Nephron (organoid): Measurements from ENCODE around the gene CHD1.

Source experiments
- H3K27ac Mint-ChIP-seq, 3 experiments: 2 replicates each; pipeline ENCODE4 v1.8.0; 2020; ENCODE audit warnings: mixed read lengths in 3 of 3, mild to moderate bottlenecking in 2 of 3, moderate library complexity in 1 of 3
- H3K27me3 Mint-ChIP-seq: 2 replicates; pipeline ENCODE4 v1.8.0; 2021; ENCODE audit warnings: low read depth, mild to moderate bottlenecking, moderate library complexity, mixed read lengths
- H3K36me3 Mint-ChIP-seq: 2 replicates; pipeline ENCODE4 v1.8.0; 2020; ENCODE audit warnings: low read depth, mixed read lengths
- H3K4me1 Mint-ChIP-seq: 2 replicates; pipeline ENCODE4 v1.8.0; 2020; ENCODE audit warnings: mixed read lengths
- H3K4me3 Mint-ChIP-seq, 3 experiments: 2 replicates each; pipeline ENCODE4 v1.8.0; 2020; ENCODE audit warnings: mild to moderate bottlenecking in 3 of 3, mixed read lengths in 3 of 3, moderate library complexity in 2 of 3
- H3K9me3 Mint-ChIP-seq: 2 replicates; pipeline ENCODE4 v1.8.0; 2020; ENCODE audit warnings: mixed read lengths
- TF ChIP-seq, protein P1 (sequence below), 3 experiments: fragments of 200-600 bp; sonication (generic); IDR thresholded peaks; one replicate each; pipeline ENCODE4 v1.5.0; 2021; ENCODE audit warnings: antibody characterized with exemption in 3 of 3; ENCODE audit not compliant: unreplicated experiment in 3 of 3

CHD1 gene

GRCh38 chr5:98928873-98929709, at the start of gene CHD1:
Gene CHD1 (minus strand): TSS chr5:98929007. CDS start chr5:98926386, 2,621 bp downstream.
- Mint-ChIP-seq H3K4me1 (peaks cover 21% of the 10 kb centered on the region), H3K4me3 (peak within 1 kb of the TSS; percentile 95 to 99 (median 95)), H3K27ac (peak within 1 kb of the TSS; percentile 99 to 100 (median 100)), H3K36me3 (peaks cover 20% of the 10 kb centered on the region), H3K9me3 (no peaks in the 10 kb centered on the region), H3K27me3 (no peaks in the 10 kb centered on the region)
- TF ChIP-seq, protein P1, sequence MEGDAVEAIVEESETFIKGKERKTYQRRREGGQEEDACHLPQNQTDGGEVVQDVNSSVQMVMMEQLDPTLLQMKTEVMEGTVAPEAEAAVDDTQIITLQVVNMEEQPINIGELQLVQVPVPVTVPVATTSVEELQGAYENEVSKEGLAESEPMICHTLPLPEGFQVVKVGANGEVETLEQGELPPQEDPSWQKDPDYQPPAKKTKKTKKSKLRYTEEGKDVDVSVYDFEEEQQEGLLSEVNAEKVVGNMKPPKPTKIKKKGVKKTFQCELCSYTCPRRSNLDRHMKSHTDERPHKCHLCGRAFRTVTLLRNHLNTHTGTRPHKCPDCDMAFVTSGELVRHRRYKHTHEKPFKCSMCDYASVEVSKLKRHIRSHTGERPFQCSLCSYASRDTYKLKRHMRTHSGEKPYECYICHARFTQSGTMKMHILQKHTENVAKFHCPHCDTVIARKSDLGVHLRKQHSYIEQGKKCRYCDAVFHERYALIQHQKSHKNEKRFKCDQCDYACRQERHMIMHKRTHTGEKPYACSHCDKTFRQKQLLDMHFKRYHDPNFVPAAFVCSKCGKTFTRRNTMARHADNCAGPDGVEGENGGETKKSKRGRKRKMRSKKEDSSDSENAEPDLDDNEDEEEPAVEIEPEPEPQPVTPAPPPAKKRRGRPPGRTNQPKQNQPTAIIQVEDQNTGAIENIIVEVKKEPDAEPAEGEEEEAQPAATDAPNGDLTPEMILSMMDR (IDR thresholded peaks at IDR 0.05; ENCODE audit: unreplicated experiment in 3 of 3) = no peak

- Mint-ChIP-seq H3K4me1 (no peaks in the 10 kb centered on the region), H3K4me3 (no peak overlapping the region), H3K9me3 (no peaks in the 10 kb centered on the region), H3K36me3 (no peaks in the 10 kb centered on the region), H3K27me3 (no peaks in the 10 kb centered on the region), H3K27ac (no peak overlapping the region)
- TF ChIP-seq, protein P1 (IDR thresholded peaks at IDR 0.05; ENCODE audit: unreplicated experiment in 3 of 3) = no peak
Observed at GRCh38 chr5:98978528-98978927, 49.7 kb upstream of the CHD1 start.

DNA sequence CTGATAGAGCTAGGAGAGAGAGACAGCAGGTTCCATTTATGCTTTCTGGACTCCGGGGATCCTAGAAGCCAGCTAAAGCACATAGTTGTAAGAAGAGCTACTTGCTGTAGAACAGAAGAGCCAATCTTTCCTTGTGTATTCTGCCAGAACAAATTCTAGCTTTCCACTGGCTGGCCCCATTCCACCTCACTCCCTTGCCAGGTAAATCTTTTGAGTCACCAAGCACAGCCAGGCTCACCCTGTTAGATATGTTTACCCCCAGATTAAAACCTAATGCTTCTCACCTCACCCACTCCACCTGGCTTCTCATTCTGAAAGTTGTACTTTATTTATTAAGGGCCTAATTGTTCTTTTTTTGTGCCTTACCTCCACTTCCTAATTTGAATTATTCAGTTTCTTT, 48.9 kb upstream of the CHD1 start:
- H3K4me3 Mint-ChIP-seq = no peak overlapping the region
- H3K27me3 Mint-ChIP-seq = no peaks in the 10 kb centered on the region
- H3K36me3 Mint-ChIP-seq = no peaks in the 10 kb centered on the region
- H3K4me1 Mint-ChIP-seq = no peaks in the 10 kb centered on the region
- H3K27ac Mint-ChIP-seq = no peak overlapping the region
- TF ChIP-seq, protein P1 (IDR thresholded peaks at IDR 0.05; ENCODE audit: unreplicated experiment in 3 of 3) = no peak
- H3K9me3 Mint-ChIP-seq = no peaks in the 10 kb centered on the region

DNA sequence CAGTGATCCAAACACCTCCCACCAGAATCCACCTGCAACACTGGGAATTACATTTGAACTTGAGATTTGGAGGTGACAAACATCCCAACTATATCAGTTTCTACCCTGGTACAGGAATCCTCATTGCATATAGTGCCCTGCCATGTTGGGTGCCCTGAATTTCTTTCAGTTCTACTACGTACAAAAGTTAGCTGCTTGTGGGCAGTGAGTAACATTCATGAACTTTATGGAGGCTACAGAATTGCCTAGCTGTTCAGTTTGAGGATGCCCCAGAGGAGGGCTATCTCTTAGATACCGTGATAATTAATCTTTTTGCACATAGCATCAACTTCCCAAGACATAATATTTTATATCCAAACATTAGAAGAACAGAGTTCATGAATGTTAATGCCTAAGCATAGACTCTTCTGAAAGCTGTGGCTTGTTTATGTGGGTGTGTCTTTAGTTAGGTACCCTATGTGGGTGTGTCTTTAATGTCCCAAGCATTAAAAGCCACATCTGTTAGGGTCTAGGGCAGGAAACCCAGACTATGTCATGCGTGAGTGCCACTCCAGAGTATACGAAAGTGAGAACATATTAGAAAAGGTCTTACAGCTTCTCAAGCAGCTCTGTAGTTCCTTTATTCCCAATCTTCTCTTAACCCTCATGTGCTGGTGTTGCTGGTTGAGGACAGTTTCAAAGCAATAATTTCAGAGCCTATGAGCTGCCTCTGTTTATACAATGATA, 47.0 kb upstream of the CHD1 start:
- TF ChIP-seq, protein P1 (IDR thresholded peaks at IDR 0.05; ENCODE audit: unreplicated experiment in 3 of 3) = no peak
- Mint-ChIP-seq H3K27me3 (no peaks in the 10 kb centered on the region), H3K36me3 (no peaks in the 10 kb centered on the region), H3K4me3 (no peak overlapping the region), H3K9me3 (no peaks in the 10 kb centered on the region), H3K4me1 (no peaks in the 10 kb centered on the region), H3K27ac (no peak overlapping the region)

DNA sequence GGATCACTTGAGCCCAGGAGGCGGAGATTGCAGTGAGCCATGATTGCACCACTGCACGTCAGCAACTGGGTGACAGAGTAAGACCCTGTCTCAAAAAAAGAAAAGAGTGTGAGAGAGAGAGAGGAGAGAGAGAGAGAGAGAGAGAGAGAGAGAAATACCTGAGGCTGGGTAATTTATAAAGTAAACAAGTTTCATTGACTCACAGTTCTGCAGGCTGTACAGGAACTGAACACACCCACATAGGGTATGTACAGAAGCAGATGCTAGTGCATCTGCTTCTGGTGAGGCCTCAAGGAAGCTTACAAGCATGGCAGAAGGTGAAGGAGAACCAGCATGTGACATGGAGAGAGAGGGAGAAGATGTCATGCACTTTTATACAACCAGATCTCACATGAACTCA, 46.4 kb upstream of the CHD1 start:
- H3K27ac Mint-ChIP-seq = no peak overlapping the region
- no peaks in the 10 kb centered on the region for H3K36me3 Mint-ChIP-seq
- H3K9me3 Mint-ChIP-seq = no peaks in the 10 kb centered on the region
- TF ChIP-seq, protein P1 (IDR thresholded peaks at IDR 0.05; ENCODE audit: unreplicated experiment in 3 of 3) = no peak
- H3K4me3 Mint-ChIP-seq = no peak overlapping the region
- H3K4me1 Mint-ChIP-seq = no peaks in the 10 kb centered on the region
- no peaks in the 10 kb centered on the region for H3K27me3 Mint-ChIP-seq
